RWPE1 (cell line): ENCODE results near the gene ZFYVE28.

Experiments used
- CTCF ChIA-PET: fragments of 350-600 bp; sonication (Branson Sonifier 250); formaldehyde crosslinking; extraction: SDS; loops from one replicate; lab custom pipeline; 2021; lab: Yijun Ruan, JAX
- POLR2A ChIA-PET: fragments of 400-600 bp; formaldehyde crosslinking; extraction: SDS; loops from one replicate; lab custom pipeline; 2020; ENCODE audit warnings: antibody characterized with exemption; ENCODE audit not compliant: low non-redundant PET; lab: Yijun Ruan, JAX
- DNase-seq: peaks from one replicate; pipeline ENCODE4 v3.0.0; 2012; ENCODE audit warnings: low spot score
- H3K27ac ChIP-seq: fragments of 450-650 bp; 2 replicates; pipeline ENCODE4 v1.5.1; 2017
- TF ChIP-seq, protein P1 (sequence below): fragments of 450-650 bp; conservative IDR thresholded peaks from 2 replicates; pipeline ENCODE4 v1.5.1; 2017; ENCODE audit warnings: low read depth, mild to moderate bottlenecking

Gene ZFYVE28

DNA sequence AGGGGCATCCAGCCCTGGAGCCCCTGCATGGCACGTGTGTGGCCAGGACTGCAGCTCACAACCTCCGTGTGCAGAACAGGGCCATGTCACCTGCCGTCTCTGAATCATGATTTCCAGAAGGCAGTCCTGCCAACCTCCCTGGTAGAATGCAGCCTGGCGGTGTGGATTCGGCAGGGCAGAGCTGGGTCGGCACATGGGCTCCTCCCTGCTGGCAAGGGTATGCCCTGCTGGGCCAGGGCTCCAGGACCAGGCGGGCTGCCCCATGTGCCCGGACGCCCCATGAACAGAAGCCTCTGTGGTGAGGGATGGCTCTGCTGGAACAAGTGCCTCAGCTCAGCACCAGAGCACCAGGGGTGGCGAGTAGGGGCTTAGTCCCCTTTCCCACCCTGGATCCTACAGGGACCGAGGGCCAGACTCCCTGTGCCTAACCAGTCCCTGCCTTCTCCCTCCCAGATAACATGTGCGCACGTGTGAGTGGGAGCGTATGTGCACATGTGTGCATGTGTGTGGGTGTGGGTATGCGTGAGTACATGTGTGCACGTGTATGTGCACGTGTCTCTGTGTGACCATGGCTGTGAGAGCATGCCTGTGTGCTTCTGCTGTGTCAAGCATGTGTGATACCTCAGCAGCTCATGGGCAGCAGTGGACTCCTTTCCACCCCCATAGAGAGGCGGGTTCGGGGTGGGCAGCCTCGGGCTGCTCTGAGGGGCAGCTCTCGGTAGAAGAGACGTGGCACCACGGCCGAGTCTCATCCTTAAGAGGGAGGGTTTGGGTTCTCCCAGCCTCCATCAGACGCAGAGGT lies 146.2 kb downstream of the ZFYVE28 start:
- H3K27ac ChIP-seq, result no peak overlapping the region
- ChIA-PET CTCF (no interaction called here), POLR2A (interaction anchor here (0.6 kb wide), 1 partner anchor 30 kb away, joined by 3 read pairs; no protein-coding TSS in a partner anchor)
- TF ChIP-seq, protein P1, sequence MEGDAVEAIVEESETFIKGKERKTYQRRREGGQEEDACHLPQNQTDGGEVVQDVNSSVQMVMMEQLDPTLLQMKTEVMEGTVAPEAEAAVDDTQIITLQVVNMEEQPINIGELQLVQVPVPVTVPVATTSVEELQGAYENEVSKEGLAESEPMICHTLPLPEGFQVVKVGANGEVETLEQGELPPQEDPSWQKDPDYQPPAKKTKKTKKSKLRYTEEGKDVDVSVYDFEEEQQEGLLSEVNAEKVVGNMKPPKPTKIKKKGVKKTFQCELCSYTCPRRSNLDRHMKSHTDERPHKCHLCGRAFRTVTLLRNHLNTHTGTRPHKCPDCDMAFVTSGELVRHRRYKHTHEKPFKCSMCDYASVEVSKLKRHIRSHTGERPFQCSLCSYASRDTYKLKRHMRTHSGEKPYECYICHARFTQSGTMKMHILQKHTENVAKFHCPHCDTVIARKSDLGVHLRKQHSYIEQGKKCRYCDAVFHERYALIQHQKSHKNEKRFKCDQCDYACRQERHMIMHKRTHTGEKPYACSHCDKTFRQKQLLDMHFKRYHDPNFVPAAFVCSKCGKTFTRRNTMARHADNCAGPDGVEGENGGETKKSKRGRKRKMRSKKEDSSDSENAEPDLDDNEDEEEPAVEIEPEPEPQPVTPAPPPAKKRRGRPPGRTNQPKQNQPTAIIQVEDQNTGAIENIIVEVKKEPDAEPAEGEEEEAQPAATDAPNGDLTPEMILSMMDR, result no peak
- no peak for DNase-seq

- TF ChIP-seq, protein P1, result no peak
- POLR2A ChIA-PET, result interaction anchor here (0.6 kb wide), 1 partner anchor 29 kb away, joined by 3 read pairs; no protein-coding TSS in a partner anchor
- no peak for DNase-seq
- no peak overlapping the region for H3K27ac ChIP-seq
- CTCF ChIA-PET, result no interaction called here
These were observed 147.0 kb downstream of the ZFYVE28 start for GRCh38 chr4:2271279-2272025.

DNA sequence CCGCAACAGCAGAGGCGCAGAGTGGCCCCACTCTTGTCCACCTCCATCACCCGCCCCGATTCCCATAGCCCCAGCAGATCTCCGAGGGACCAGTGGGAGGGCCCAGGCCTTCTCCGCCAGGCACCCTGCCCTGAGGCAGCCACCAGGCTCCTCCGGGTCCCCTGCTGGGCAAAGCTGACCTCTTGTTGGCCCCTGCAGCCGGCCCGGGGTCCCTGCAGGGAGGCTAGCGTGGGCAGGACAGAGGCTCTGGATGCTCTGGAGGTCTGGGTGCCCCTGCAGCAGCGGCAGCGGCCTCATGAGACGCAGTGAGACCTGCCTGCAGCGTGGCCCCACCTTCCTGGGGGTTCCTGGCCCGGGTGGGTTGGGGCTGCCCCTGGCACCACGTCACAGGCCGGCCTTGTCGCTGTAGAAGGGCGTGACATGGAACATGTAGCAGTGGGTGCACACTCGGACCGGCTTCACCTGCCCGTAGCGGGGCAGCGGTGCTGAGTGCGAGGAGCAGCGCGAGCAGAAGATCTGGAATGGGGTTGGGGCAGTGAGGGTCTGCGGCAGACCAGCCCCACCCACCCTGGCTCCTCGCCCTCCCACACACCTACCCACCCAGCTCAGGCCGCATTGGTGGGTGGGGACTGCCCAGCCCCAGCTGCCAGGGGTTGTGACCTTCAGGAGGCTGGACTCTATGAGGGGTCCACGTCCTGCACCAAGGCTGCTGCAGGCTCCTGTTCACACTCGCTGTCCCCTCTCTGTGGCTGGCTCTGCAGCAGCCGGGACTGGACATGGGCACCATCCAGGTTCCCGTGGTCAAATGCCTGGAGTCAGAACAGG lies 147.9 kb downstream of the ZFYVE28 start:
- TF ChIP-seq, protein P1, result no peak
- DNase-seq, result no peak
- POLR2A ChIA-PET, result no interaction called here

GRCh38 chr4:2269618-2270163 lies 148.8 kb downstream of the ZFYVE28 start:
- CTCF ChIA-PET, result no interaction called here
- TF ChIP-seq, protein P1, result no peak
- POLR2A ChIA-PET, result no interaction called here
- H3K27ac ChIP-seq, result no peak overlapping the region
- DNase-seq, result no peak

More for the DNA sequence above, 147.9 kb downstream of the ZFYVE28 start:
- CTCF ChIA-PET, result no interaction called here
- H3K27ac ChIP-seq, result no peak overlapping the region

DNA sequence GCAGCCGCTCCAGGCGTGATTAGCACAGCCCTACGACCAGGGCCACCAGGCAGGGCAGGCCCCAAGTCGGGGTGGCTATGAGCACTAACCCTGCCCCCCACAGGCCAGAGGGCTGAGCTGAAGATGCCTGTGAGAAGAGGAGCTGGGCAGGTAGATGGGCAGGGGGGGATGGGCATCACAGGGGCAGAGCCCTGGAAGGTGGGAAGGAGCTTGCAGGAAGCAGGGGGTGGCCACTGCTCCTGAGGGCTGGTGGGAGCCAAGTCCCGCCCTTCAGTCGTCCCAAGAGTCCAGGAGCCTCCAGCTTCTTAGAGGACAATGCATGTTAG lies 149.3 kb downstream of the ZFYVE28 start:
- ChIA-PET CTCF (no interaction called here), POLR2A (no interaction called here)
- DNase-seq, result no peak
- TF ChIP-seq, protein P1, result no peak
- H3K27ac ChIP-seq, result no peak overlapping the region; the same call in 1 of the 2 replicates
